T-cell (primary cell): ENCODE results near the gene CREBBP. TPM values are rescaled to one million over a fixed set of nuclear protein-coding genes. Genes with fewer than 3 reads are reported as not detected.

Experiments
- ATAC-seq, 4 experiments: fragments of 200-7000 bp in 3 of 4; fragments of 150-1000 bp in 1 of 4; cut with Tn5 transposase; replicated peaks in 1 of 4; 1 replicate in 3 of 4; 2 replicates in 1 of 4; pipeline ENCODE4 v1.10.0; 2021; ENCODE audit warnings: moderate library complexity in 3 of 4, mild to moderate bottlenecking in 2 of 4, moderate number of reproducible peaks in 1 of 4
- CTCF ChIA-PET, 2 donors: fragments of 300-600 bp; sonication (Branson Sonifier 250); formaldehyde crosslinking; loops; one replicate each; lab custom pipeline; 2022; ENCODE audit warnings: antibody characterized with exemption in 2 of 2; lab: Charles Lee
- POLR2A ChIA-PET, 2 donors: fragments of 300-600 bp; sonication (Branson Sonifier 250); formaldehyde crosslinking; loops; one replicate each; lab custom pipeline; 2022; ENCODE audit warnings: antibody characterized with exemption in 2 of 2; lab: Charles Lee
- DNase-seq, 35 experiments: peaks; one replicate each; pipeline versions ENCODE4 v3.0.0 to v3.0.0-alpha.2; 2013 to 2023
- H3K27ac ChIP-seq: one replicate; pipeline ENCODE4 v1.5.1; 2013; ENCODE audit warnings: low read length
- H3K27me3 ChIP-seq, 2 experiments: replicated peaks in 1 of 2; 1 replicate in 1 of 2; 2 replicates in 1 of 2; pipeline versions ENCODE4 v1.6.1 to v1.7.0; 2013; ENCODE audit warnings: low read length in 1 of 2, mixed read lengths in 1 of 2; ENCODE audit not compliant: control insufficient read depth in 2 of 2, insufficient read depth in 2 of 2; ENCODE audit errors: extremely low read depth in 1 of 2
- H3K36me3 ChIP-seq, 2 donors: 1 replicate in 1 of 2; 2 replicates in 1 of 2; pipeline versions ENCODE4 v1.6.1 to v1.7.0; 2013; ENCODE audit warnings: low read length in 1 of 2; ENCODE audit not compliant: control insufficient read depth in 2 of 2, insufficient read depth in 1 of 2; ENCODE audit errors: extremely low read depth in 1 of 2
- H3K4me1 ChIP-seq, 2 experiments: 1 replicate in 1 of 2; 2 replicates in 1 of 2; pipeline versions ENCODE4 v1.6.1 to v1.7.0; 2013; ENCODE audit warnings: low read length in 2 of 2, mixed read lengths in 1 of 2; ENCODE audit not compliant: insufficient read depth in 2 of 2, control insufficient read depth in 1 of 2; ENCODE audit errors: extremely low read depth in 1 of 2
- H3K4me3 ChIP-seq, 2 donors: 1 replicate in 1 of 2; 2 replicates in 1 of 2; pipeline versions ENCODE4 v1.5.1 to v1.7.0; 2013; ENCODE audit warnings: mild to moderate bottlenecking in 2 of 2, low read length in 1 of 2, moderate library complexity in 1 of 2; ENCODE audit not compliant: control insufficient read depth in 1 of 2; ENCODE audit errors: extremely low read depth in 1 of 2
- H3K9me3 ChIP-seq: 2 replicates; pipeline ENCODE4 v1.7.0; 2013
- H3K27ac Mint-ChIP-seq, 2 donors: one replicate each; pipeline ENCODE4 v1.8.0; 2020 to 2021; ENCODE audit warnings: mild to moderate bottlenecking in 2 of 2, mixed read lengths in 2 of 2
- H3K27me3 Mint-ChIP-seq, 2 donors: one replicate each; pipeline ENCODE4 v1.8.0; 2021 to 2022; ENCODE audit warnings: mixed read lengths in 2 of 2
- H3K36me3 Mint-ChIP-seq: one replicate; pipeline ENCODE4 v1.8.0; 2021; ENCODE audit warnings: mixed read lengths
- H3K4me1 Mint-ChIP-seq, 3 donors: one replicate each; pipeline ENCODE4 v1.8.0; 2020 to 2022; ENCODE audit warnings: mixed read lengths in 3 of 3, mild to moderate bottlenecking in 1 of 3
- H3K4me3 Mint-ChIP-seq, 3 donors: one replicate each; pipeline ENCODE4 v1.8.0; 2020 to 2022; ENCODE audit warnings: mild to moderate bottlenecking in 3 of 3, mixed read lengths in 3 of 3, moderate library complexity in 3 of 3
- H3K9me3 Mint-ChIP-seq, 3 donors: one replicate each; pipeline ENCODE4 v1.8.0; 2020 to 2022; ENCODE audit warnings: mixed read lengths in 3 of 3
- WGBS: methylation state at CpG from one replicate; pipeline ENCODE4 v1.1.5; 2013; ENCODE audit warnings: missing lambda C conversion rate; ENCODE audit not compliant: insufficient coverage; 5-methylcytosine and 5-hydroxymethylcytosine counted together
- total RNA-seq, 35 experiments: library from RNA in 6 of 35; stranded (reverse) in 6 of 35; fragments of 120-200 nt in 1 of 35; gene quantifications; one replicate each; pipeline versions ENCODE4 v1.2.1 to v1.2.4 and lab custom pipeline; 2013 to 2026

The CREBBP gene
- total RNA-seq, 5 donors from 2014 or later (not counting 1 experiment from before 2014, with no cell fraction given) = 114 to 183 (median 127) TPM

- peaks cover 0 to 20% of the 10 kb centered on the region in 2 experiments for H3K27me3 ChIP-seq
- no peak overlapping the region for H3K27ac ChIP-seq
- peaks cover 0 to 4% of the 10 kb centered on the region in 2 donors for H3K27me3 Mint-ChIP-seq
- no peaks in the 10 kb centered on the region for H3K36me3 Mint-ChIP-seq
- H3K36me3 ChIP-seq = no peaks in the 10 kb centered on the region
- H3K4me1 ChIP-seq = peaks cover under 1 to 10% of the 10 kb centered on the region in 2 experiments
- CTCF ChIA-PET = interaction anchor here in 1 of 2 donors (0.7 to 1.1 kb wide), 2 partner anchors 9 to 33 kb away, joined by 4 to 11 read pairs; no protein-coding TSS in a partner anchor
- no peak overlapping the region for H3K4me3 Mint-ChIP-seq
- no peaks in the 10 kb centered on the region for H3K9me3 Mint-ChIP-seq
- H3K9me3 ChIP-seq = no peaks in the 10 kb centered on the region
- H3K4me3 ChIP-seq = no peak overlapping the region
- H3K27ac Mint-ChIP-seq = no peak overlapping the region
- ATAC-seq = no peak
- WGBS = no CpG with 5 or more reads among the region's 6 CpGs
- peaks cover 3 to 10% (median 9%) of the 10 kb centered on the region in 3 donors for H3K4me1 Mint-ChIP-seq
- no peak for DNase-seq
- POLR2A ChIA-PET = no interaction called here
Observed at GRCh38 chr16:3884398-3884797, 3.9 kb upstream of the CREBBP start.

- no peak for ATAC-seq
- H3K36me3 ChIP-seq = peaks cover 0 to 3% of the 10 kb centered on the region in 2 donors
Observed at GRCh38 chr16:3882531-3882930, 2.0 kb upstream of the CREBBP start.

GRCh38 chr16:3881499-3881990, 1.0 kb upstream of the CREBBP start:
- 65% methylated on average over 21 of the region's 30 CpGs for WGBS
- ChIA-PET POLR2A (no interaction called here), CTCF (interaction anchor here in 1 of 2 donors (0.7 kb wide), 1 partner anchor 270 kb away, joined by 3 read pairs; no protein-coding TSS in a partner anchor)
- Mint-ChIP-seq H3K9me3 (no peaks in the 10 kb centered on the region), H3K4me3 (peak overlapping the region; percentile 74 to 82 (median 78)), H3K36me3 (peaks cover 22% of the 10 kb centered on the region), H3K27ac (peak overlapping the region; percentile 36 to 66), H3K27me3 (peaks cover 0 to 4% of the 10 kb centered on the region in 2 donors), H3K4me1 (peaks cover 30 to 38% (median 37%) of the 10 kb centered on the region in 3 donors)
- peak in 2 of 35 experiments; percentile 6 to 12 for DNase-seq
- Histone ChIP-seq H3K36me3 (peaks cover 3 to 4% of the 10 kb centered on the region in 2 donors), H3K27me3 (peaks cover 0 to 16% of the 10 kb centered on the region in 2 experiments), H3K4me3 (peak overlapping the region in 1 of 2 donors; percentile 57), H3K27ac (no peak overlapping the region), H3K9me3 (no peaks in the 10 kb centered on the region), H3K4me1 (peaks cover 19 to 33% of the 10 kb centered on the region in 2 experiments)
- ATAC-seq = no peak

More at GRCh38 chr16:3882531-3882930, 2.0 kb upstream of the CREBBP start:
- Histone ChIP-seq H3K27ac (no peak overlapping the region), H3K4me1 (peaks cover 13 to 23% of the 10 kb centered on the region in 2 experiments), H3K4me3 (no peak overlapping the region), H3K27me3 (peaks cover 0 to 16% of the 10 kb centered on the region in 2 experiments), H3K9me3 (no peaks in the 10 kb centered on the region)
- Mint-ChIP-seq H3K36me3 (peaks cover 16% of the 10 kb centered on the region), H3K9me3 (no peaks in the 10 kb centered on the region), H3K4me1 (peaks cover 20 to 29% (median 28%) of the 10 kb centered on the region in 3 donors), H3K27me3 (peaks cover 0 to 4% of the 10 kb centered on the region in 2 donors), H3K4me3 (peak overlapping the region; percentile 74 to 82 (median 78)), H3K27ac (peak overlapping the region in 1 of 2 donors; percentile 66)
- no peak for DNase-seq
- CTCF ChIA-PET = interaction anchor here in 1 of 2 donors (0.7 kb wide), 1 partner anchor 271 kb away, joined by 3 read pairs; no protein-coding TSS in a partner anchor
- POLR2A ChIA-PET = no interaction called here
- WGBS = 89% methylated on average over 1 of the region's 3 CpGs

- H3K27ac Mint-ChIP-seq = no peak overlapping the region
- peak overlapping the region; percentile 91 to 94 (median 93) for H3K4me3 Mint-ChIP-seq
- H3K4me3 ChIP-seq = peak overlapping the region; percentile 68 to 93
- ATAC-seq (peak; percentile 66 to 72 (median 70)), DNase-seq (peak; percentile 42 to 85 (median 68))
- peaks cover 22% of the 10 kb centered on the region for H3K36me3 Mint-ChIP-seq
- H3K9me3 Mint-ChIP-seq = no peaks in the 10 kb centered on the region
- H3K36me3 ChIP-seq = peaks cover 3 to 6% of the 10 kb centered on the region in 2 donors
- ChIA-PET CTCF (interaction anchor here (0.6 kb wide), 3 partner anchors 17 to 97 kb away, joined by 3 read pairs; no protein-coding TSS in a partner anchor), POLR2A (interaction anchor here in 1 of 2 donors (0.6 kb wide), 1 partner anchor 78 kb away, joined by 3 read pairs; no protein-coding TSS in a partner anchor)
- no peak overlapping the region for H3K27ac ChIP-seq
- peaks cover 0 to 16% of the 10 kb centered on the region in 2 experiments for H3K27me3 ChIP-seq
- H3K4me1 Mint-ChIP-seq = peaks cover 44 to 54% (median 52%) of the 10 kb centered on the region in 3 donors
- no peaks in the 10 kb centered on the region for H3K9me3 ChIP-seq
- H3K4me1 ChIP-seq = peaks cover 26 to 46% of the 10 kb centered on the region in 2 experiments
- H3K27me3 Mint-ChIP-seq = peaks cover 0 to 4% of the 10 kb centered on the region in 2 donors
- WGBS = under 1% methylated on average over 113 of the region's 117 CpGs
Observed at GRCh38 chr16:3879887-3880564, 487 bp downstream of the CREBBP start.

- Histone ChIP-seq H3K36me3 (peaks cover 3 to 8% of the 10 kb centered on the region in 2 donors), H3K4me1 (peaks cover 31 to 51% of the 10 kb centered on the region in 2 experiments), H3K27me3 (peaks cover 0 to 16% of the 10 kb centered on the region in 2 experiments), H3K4me3 (peak overlapping the region; percentile 68 to 93), H3K9me3 (no peaks in the 10 kb centered on the region), H3K27ac (no peak overlapping the region)
- peak overlapping the region; percentile 91 to 94 (median 93) for H3K4me3 Mint-ChIP-seq
- DNase-seq (peak in 4 of 35 experiments; percentile 5 to 23 (median 13)), ATAC-seq (peak in 1 of 4 experiments; percentile 6)
- peaks cover 51 to 60% (median 58%) of the 10 kb centered on the region in 3 donors for H3K4me1 Mint-ChIP-seq
- H3K36me3 Mint-ChIP-seq = peaks cover 22% of the 10 kb centered on the region
- CTCF ChIA-PET = interaction anchor here (0.6 to 1.4 kb wide), 3 partner anchors 13 to 97 kb away, joined by 3 read pairs; no protein-coding TSS in a partner anchor
- WGBS = under 1% methylated on average over 46 of the region's 50 CpGs
- H3K9me3 Mint-ChIP-seq = no peaks in the 10 kb centered on the region
- H3K27me3 Mint-ChIP-seq = peaks cover 0 to 4% of the 10 kb centered on the region in 2 donors
- peak overlapping the region; percentile 85 to 86 for H3K27ac Mint-ChIP-seq
- POLR2A ChIA-PET = interaction anchor here in 1 of 2 donors (0.6 kb wide), 1 partner anchor 78 kb away, joined by 3 read pairs; no protein-coding TSS in a partner anchor
Observed at GRCh38 chr16:3879258-3879886, 1.1 kb downstream of the CREBBP start.
